K562 (cell line): Measurements from ENCODE around the gene PLEKHN1. TPM values are rescaled to one million over a fixed set of nuclear protein-coding genes. Genes with fewer than 3 reads are reported as not detected.

Experiments used
- ATAC-seq: fragments of 200-7000 bp; cut with Tn5 transposase; 3 replicates; pipeline ENCODE4 v1.9.1; 2020; ENCODE audit warnings: moderate library complexity
- BruUV-seq: library from RNA; stranded (reverse); fragments of 400-500 nt; replicated peaks from 2 replicates; lab custom pipeline; 2021; lab: Mats Ljungman, UMichigan
- CTCF ChIA-PET: fragments of 300-600 bp; formaldehyde crosslinking; extraction: SDS; loops from one replicate; lab custom pipeline; 2021; ENCODE audit warnings: low intra/inter-chr PET ratio; lab: Yijun Ruan, JAX
- POLR2A ChIA-PET: fragments of 300-600, 350-650 bp; sonication (Branson Sonifier 250); formaldehyde crosslinking; extraction: SDS; loops from one replicate; lab custom pipeline; 2021; ENCODE audit warnings: antibody characterized with exemption, inconsistent platforms; lab: Yijun Ruan, JAX
- DNase-seq, 4 experiments: peaks; one replicate each; pipeline versions ENCODE4 v3.0.0 to v3.0.0-alpha.2; 2011 to 2018; ENCODE audit warnings: low spot score in 3 of 4, mixed read lengths in 3 of 4; ENCODE audit errors: extremely low read depth in 1 of 4
- FAIRE-seq: peaks from 2 replicates; lab custom pipeline; 2011; peaks lifted over from hg19 to GRCh38; lab: Jason Lieb, UNC
- H2AFZ ChIP-seq: 2 replicates; pipeline ENCODE4 v1.6.0; 2011; ENCODE audit warnings: low read depth, low read length, control low read depth, inconsistent platforms
- H3K27ac ChIP-seq: fragments of 200-600 bp; 3 replicates; pipeline ENCODE4 v1.8.0; 2011; ENCODE audit warnings: low read depth, mild to moderate bottlenecking, control low read depth, inconsistent platforms, low read length, moderate library complexity, mixed read lengths; ENCODE audit errors: extremely low read depth
- H3K27me3 ChIP-seq, 2 experiments: fragments of 300-600 bp in 1 of 2; 2 replicates in 1 of 2; 3 replicates in 1 of 2; pipeline versions ENCODE4 v1.6.0 to v1.8.0; 2011; ENCODE audit warnings: inconsistent platforms in 2 of 2, low read length in 2 of 2, mild to moderate bottlenecking in 1 of 2, mixed read lengths in 1 of 2, moderate library complexity in 1 of 2; ENCODE audit not compliant: control insufficient read depth in 2 of 2, insufficient read depth in 2 of 2
- H3K36me3 ChIP-seq: fragments of 300-600 bp; 3 replicates; pipeline ENCODE4 v1.8.0; 2011; ENCODE audit warnings: mild to moderate bottlenecking, low read length, inconsistent platforms; ENCODE audit not compliant: control insufficient read depth, insufficient read depth
- H3K4me1 ChIP-seq, 2 experiments: fragments of 200-600 bp in 1 of 2; replicated peaks in 1 of 2; 2 replicates in 1 of 2; 3 replicates in 1 of 2; pipeline versions ENCODE4 v1.5.1 to v1.8.0; 2011; ENCODE audit warnings: inconsistent platforms in 2 of 2, low read length in 2 of 2, mild to moderate bottlenecking in 1 of 2, mixed read lengths in 1 of 2, moderate library complexity in 1 of 2; ENCODE audit not compliant: control insufficient read depth in 2 of 2, insufficient read depth in 2 of 2
- H3K4me2 ChIP-seq: 2 replicates; pipeline ENCODE4 v1.6.1; 2011; ENCODE audit warnings: low read length, control low read depth, inconsistent platforms, mixed read lengths; ENCODE audit not compliant: insufficient read depth
- H3K4me3 ChIP-seq: fragments of 200-600 bp; sonication (generic), shearing (Covaris generic); 2 replicates; pipeline ENCODE4 v1.5.1; 2016; ENCODE audit warnings: control low read depth, inconsistent platforms
- H3K79me2 ChIP-seq: fragments of 200-600 bp; 3 replicates; pipeline ENCODE4 v1.8.0; 2011; ENCODE audit warnings: low read length, inconsistent platforms; ENCODE audit not compliant: control insufficient read depth, insufficient read depth
- H3K9ac ChIP-seq, 2 experiments: 2 replicates each; pipeline versions ENCODE4 v1.6.0 to v1.6.1; 2011; ENCODE audit warnings: low read depth in 2 of 2, low read length in 2 of 2, control low read depth in 1 of 2, inconsistent platforms in 1 of 2, mild to moderate bottlenecking in 1 of 2, mixed read lengths in 1 of 2; ENCODE audit not compliant: insufficient read depth in 1 of 2
- H3K9me1 ChIP-seq: one replicate; pipeline ENCODE4 v1.6.0; 2011; ENCODE audit warnings: inconsistent platforms, mild to moderate bottlenecking, low read length, moderate library complexity; ENCODE audit not compliant: control insufficient read depth, insufficient read depth
- H3K9me3 ChIP-seq: replicated peaks from 2 replicates; pipeline ENCODE4 v1.5.1; 2011; ENCODE audit warnings: low read depth, low read length, inconsistent platforms; ENCODE audit not compliant: control insufficient read depth, insufficient read depth
- H4K20me1 ChIP-seq: replicated peaks from 2 replicates; pipeline ENCODE4 v1.6.1; 2011; ENCODE audit warnings: low read length, inconsistent platforms, mixed read lengths; ENCODE audit not compliant: control insufficient read depth, insufficient read depth
- NFIC ChIP-seq: fragments of 450-650 bp; IDR thresholded peaks from 2 replicates; pipeline ENCODE4 v1.6.1; 2017; ENCODE audit warnings: mild to moderate bottlenecking, inconsistent platforms
- NFIX ChIP-seq: fragments of 250-450 bp; sonication (Bioruptor Pico); IDR thresholded peaks from 2 replicates; pipeline ENCODE4 v1.4.0; 2020; ENCODE audit warnings: low read depth, mild to moderate bottlenecking, moderate library complexity
- WGBS: fragments of 100-300 bp; shearing (Covaris generic); methylation state at CpG from one replicate; pipeline ENCODE4 v1.1.6; 2016; ENCODE audit warnings: low coverage, mixed read lengths; ENCODE audit not compliant: insufficient coverage; ENCODE audit errors: missing lambda C conversion rate; 5-methylcytosine and 5-hydroxymethylcytosine counted together
- in situ Hi-C: fragments of 300-500 bp; cut with MboI; formaldehyde crosslinking; loops from 4 replicates; pipeline ENCODE4 v1.15.0; 2018; ENCODE audit warnings: inconsistent platforms, mixed read lengths
- intact Hi-C: fragments of 100-400 bp; cut with micrococcal nuclease; formaldehyde crosslinking; loops from 2 replicates; pipeline ENCODE4 v1.14.2; 2022
- polyA plus RNA-seq, 8 experiments: library from polyadenylated mRNA; depleted of rRNA in 4 of 8; stranded (reverse) in 5 of 8; unstranded in 3 of 8; fragments of >200 nt; fragmentation: Nextera tagmentation in 2 of 8; fragmentation: Illumina TruSeq in 1 of 8; extraction: Ambion mirVana in 2 of 8; extraction: Trizol in 1 of 8; gene quantifications; 2 replicates each; pipeline versions ENCODE4 v1.2.1 to v1.2.3, GENCODE V29; 2011 to 2014; ENCODE audit warnings: inconsistent platforms in 1 of 8, missing spikeins in 1 of 8
- total RNA-seq, 7 experiments: library from RNA; depleted of rRNA in 6 of 7; stranded (reverse); fragments of >200 nt in 6 of 7; fragmentation: Illumina TruSeq in 2 of 7; extraction: Trizol in 2 of 7; gene quantifications; 2 replicates each; pipeline versions ENCODE4 v1.2.1 to v1.2.3, GENCODE V29; 2011 to 2021; ENCODE audit warnings: low replicate concordance in 1 of 7
- TF ChIP-seq, protein P1 (sequence below): sonication (generic); formaldehyde crosslinking; IDR thresholded peaks from 2 replicates; pipeline ENCODE4 v1.8.1; 2023; ENCODE audit warnings: mild to moderate bottlenecking, missing genetic modification reagents, moderate library complexity
- TF ChIP-seq, protein P2 (sequence below), 3 experiments: IDR thresholded peaks in 2 of 3; conservative IDR thresholded peaks in 1 of 3; 2 replicates each; pipeline ENCODE4 v1.5.1; 2011 to 2012; ENCODE audit warnings: low read length in 3 of 3, mild to moderate bottlenecking in 3 of 3, control low read depth in 2 of 3, improper control_type of control experiment in 1 of 3, inconsistent platforms in 1 of 3, low read depth in 1 of 3, mixed read lengths in 1 of 3, moderate library complexity in 1 of 3; ENCODE audit not compliant: insufficient read depth in 2 of 3

Gene PLEKHN1
- total and polyA plus RNA-seq, 9 of the 15 experiments (the other 6 are each of a cell fraction or from before 2014, with no cell fraction given) = 0.07 to 1.5 (median 0.13) TPM; not detected in 2

GRCh38 chr1:931380-932172, 34.7 kb upstream of the PLEKHN1 start:
- intact Hi-C loops = no loop called here
- Histone ChIP-seq H3K79me2 (no peaks in the 10 kb centered on the region), H3K27ac (no peak overlapping the region), H2AFZ (no peak overlapping the region), H3K4me1 (peaks cover 0 to 75% of the 10 kb centered on the region in 2 experiments; a peak in 4 of 5 replicates), H3K4me2 (no peak overlapping the region), H4K20me1 (peaks cover 30% of the 10 kb centered on the region), H3K9ac (peak overlapping the region in 1 of 2 experiments; percentile 56; a peak in 1 of 4 replicates), H3K36me3 (no peaks in the 10 kb centered on the region)
- in situ Hi-C loops = no loop called here
- no TSS peak for BruUV-seq
- CTCF ChIA-PET = no interaction called here
- DNase-seq (no peak), ATAC-seq (no peak)
- POLR2A ChIA-PET = interaction anchor here (0.5 to 1.0 kb wide), 4 partner anchors 8 to 15 kb away, joined by 3 to 4 read pairs (median 3); no protein-coding TSS in a partner anchor
- 0 out of 2 replicates have a peak, but pooled peaks have one; percentile 41 for TF ChIP-seq NFIX
- TF ChIP-seq NFIC = peak; percentile 93
- TF ChIP-seq, protein P1, sequence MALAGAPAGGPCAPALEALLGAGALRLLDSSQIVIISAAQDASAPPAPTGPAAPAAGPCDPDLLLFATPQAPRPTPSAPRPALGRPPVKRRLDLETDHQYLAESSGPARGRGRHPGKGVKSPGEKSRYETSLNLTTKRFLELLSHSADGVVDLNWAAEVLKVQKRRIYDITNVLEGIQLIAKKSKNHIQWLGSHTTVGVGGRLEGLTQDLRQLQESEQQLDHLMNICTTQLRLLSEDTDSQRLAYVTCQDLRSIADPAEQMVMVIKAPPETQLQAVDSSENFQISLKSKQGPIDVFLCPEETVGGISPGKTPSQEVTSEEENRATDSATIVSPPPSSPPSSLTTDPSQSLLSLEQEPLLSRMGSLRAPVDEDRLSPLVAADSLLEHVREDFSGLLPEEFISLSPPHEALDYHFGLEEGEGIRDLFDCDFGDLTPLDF (CRISPR knock-in tag) = no peak
- TF ChIP-seq, protein P2, sequence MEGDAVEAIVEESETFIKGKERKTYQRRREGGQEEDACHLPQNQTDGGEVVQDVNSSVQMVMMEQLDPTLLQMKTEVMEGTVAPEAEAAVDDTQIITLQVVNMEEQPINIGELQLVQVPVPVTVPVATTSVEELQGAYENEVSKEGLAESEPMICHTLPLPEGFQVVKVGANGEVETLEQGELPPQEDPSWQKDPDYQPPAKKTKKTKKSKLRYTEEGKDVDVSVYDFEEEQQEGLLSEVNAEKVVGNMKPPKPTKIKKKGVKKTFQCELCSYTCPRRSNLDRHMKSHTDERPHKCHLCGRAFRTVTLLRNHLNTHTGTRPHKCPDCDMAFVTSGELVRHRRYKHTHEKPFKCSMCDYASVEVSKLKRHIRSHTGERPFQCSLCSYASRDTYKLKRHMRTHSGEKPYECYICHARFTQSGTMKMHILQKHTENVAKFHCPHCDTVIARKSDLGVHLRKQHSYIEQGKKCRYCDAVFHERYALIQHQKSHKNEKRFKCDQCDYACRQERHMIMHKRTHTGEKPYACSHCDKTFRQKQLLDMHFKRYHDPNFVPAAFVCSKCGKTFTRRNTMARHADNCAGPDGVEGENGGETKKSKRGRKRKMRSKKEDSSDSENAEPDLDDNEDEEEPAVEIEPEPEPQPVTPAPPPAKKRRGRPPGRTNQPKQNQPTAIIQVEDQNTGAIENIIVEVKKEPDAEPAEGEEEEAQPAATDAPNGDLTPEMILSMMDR (IDR thresholded peaks at IDR 0.05 in 2 of 3, conservative IDR thresholded peaks at IDR 0.05 in 1 of 3; ENCODE audit: insufficient read depth in 2 of 3, low read depth in 1 of 3, low read length in 3 of 3) = peak; percentile 4 to 23 (median 12); a peak in 1 of 6 replicates
- TF ChIP-seq, all 486 proteins: peak for 3
- Histone ChIP-seq H3K4me3 (no peak overlapping the region), H3K9me1 (no peaks in the 10 kb centered on the region), H3K27me3 (peaks cover 37 to 78% of the 10 kb centered on the region in 2 experiments; a peak in 4 of 5 replicates), H3K9me3 (no peaks in the 10 kb centered on the region)
- FAIRE-seq = no peak
- WGBS = 10% methylated on average over 15 of the region's 15 CpGs
